Motor neuron (in vitro differentiated cells): ENCODE measurements around the gene NQO2. TPM values are rescaled to one million over a fixed set of nuclear protein-coding genes. Genes with fewer than 3 reads are reported as not detected.
"Not testable (repeated sequence)": the region's sequence is repeated elsewhere in the genome, so short reads cannot be mapped to it uniquely, and the experiment has no call there.

ENCODE experiments used
- ATAC-seq, 8 experiments: fragments of 200-7000 bp; cut with Tn5 transposase; replicated peaks in 6 of 8; 2 replicates each; pipeline ENCODE4 v1.8.0; 2021; ENCODE audit warnings: mild to moderate bottlenecking in 8 of 8, moderate library complexity in 8 of 8
- H3K27ac ChIP-seq, 2 donors: fragments of 250-450 bp; sonication (Bioruptor Pico); 2 replicates each; pipeline ENCODE4 v1.9.0; 2021; ENCODE audit warnings: antibody characterized with exemption in 2 of 2, mild to moderate bottlenecking in 2 of 2, moderate library complexity in 1 of 2
- H3K4me1 ChIP-seq, 2 donors: fragments of 250-450 bp; sonication (Bioruptor Pico); replicated peaks in 1 of 2; 2 replicates each; pipeline ENCODE4 v1.6.1; 2021; ENCODE audit warnings: antibody characterized with exemption in 2 of 2, mild to moderate bottlenecking in 2 of 2, moderate library complexity in 1 of 2
- H3K4me3 ChIP-seq, 5 donors: fragments of 250-450 bp; sonication (Bioruptor Pico); 2 replicates each; pipeline ENCODE4 v1.9.0; 2021; ENCODE audit warnings: antibody characterized with exemption in 5 of 5, mild to moderate bottlenecking in 5 of 5, moderate library complexity in 4 of 5
- WGBS, 10 experiments: fragments of 450-650 bp; shearing (Covaris generic); methylation state at CpG; one replicate each; pipeline ENCODE4 v1.0.0; 2022; 5-methylcytosine and 5-hydroxymethylcytosine counted together
- in situ Hi-C, 9 experiments: fragments of 400-800 bp; cut with MboI; loops; one replicate each; pipeline ENCODE4 v1.15.0; 2021; ENCODE audit warnings: low sequenced_read_pairs in 9 of 9, low pct_unique_long_range_greater_than_20kb in 2 of 9; ENCODE audit not compliant: unreplicated experiment in 9 of 9
- total RNA-seq, 8 experiments: library from RNA; unstranded; fragments of 300-600 nt; gene quantifications; 2 replicates each; pipeline versions ENCODE4 v1.2.3 to v1.2.4, GENCODE V29; 2022

NQO2 gene
- total RNA-seq, 8 experiments from 2014 or later: 13.8 to 35.4 (median 21.6) TPM

DNA sequence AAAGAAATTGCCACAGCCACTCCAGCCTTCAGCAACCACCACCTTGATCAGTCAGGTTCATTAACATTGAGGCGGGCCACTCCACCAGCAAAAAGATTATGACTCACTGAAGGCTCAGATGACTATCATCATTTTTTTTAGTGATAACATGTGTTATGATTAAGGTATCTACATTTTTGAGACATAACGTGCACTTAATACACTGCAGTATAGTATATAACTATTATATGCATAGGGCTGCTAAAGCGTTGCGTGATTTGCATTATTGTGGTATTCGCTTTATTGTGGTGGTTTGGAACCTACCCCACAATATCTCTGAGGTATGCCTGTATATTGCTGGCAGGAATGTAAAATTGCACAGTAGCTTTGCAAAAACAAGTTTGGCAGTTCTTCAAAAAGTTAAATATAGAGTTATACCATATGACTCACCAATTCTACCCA lies 61.8 kb downstream of the NQO2 start:
- Histone ChIP-seq H3K4me3 (no peak overlapping the region), H3K4me1 (peaks cover 0 to 3% of the 10 kb centered on the region in 2 donors), H3K27ac (no peak overlapping the region)
- peak in 3 of 8 experiments; percentile 9 to 39 (median 21) for ATAC-seq
- in situ Hi-C loops: no loop called here
- 0 to 100% (median 50%) methylated on average over 2 to 5 of the region's 5 CpGs; no CpG with 5 or more reads in 2 of the 10 experiments for WGBS, 10 experiments

DNA sequence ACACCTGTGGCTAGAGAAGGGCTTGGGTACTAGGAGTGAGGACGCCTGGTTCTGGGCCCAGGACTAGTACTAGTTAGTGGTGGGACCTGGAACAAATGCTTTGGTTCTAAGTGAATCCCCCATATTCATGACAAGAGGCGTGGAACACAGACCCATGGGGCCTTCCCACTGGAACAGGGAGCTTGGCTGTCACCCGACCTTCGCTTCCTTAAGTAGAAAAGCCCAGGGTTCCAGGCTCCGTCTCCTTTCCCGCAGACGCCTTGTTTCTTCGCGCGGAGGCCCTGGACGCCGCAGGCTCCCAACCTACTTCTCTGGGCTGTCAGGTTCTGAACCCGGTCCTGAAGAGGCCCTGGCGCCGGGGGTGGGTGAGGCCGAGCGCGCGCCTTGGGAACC lies 63.6 kb downstream of the NQO2 start:
- H3K4me1 ChIP-seq, ATAC-seq, in situ Hi-C loops: not testable (repeated sequence)
- Histone ChIP-seq H3K27ac (peak overlapping the region; percentile 75 to 83), H3K4me3 (peak overlapping the region; percentile 56 to 77 (median 61))
- no CpG with 5 or more reads among the region's 19 CpGs for WGBS, 10 experiments

DNA sequence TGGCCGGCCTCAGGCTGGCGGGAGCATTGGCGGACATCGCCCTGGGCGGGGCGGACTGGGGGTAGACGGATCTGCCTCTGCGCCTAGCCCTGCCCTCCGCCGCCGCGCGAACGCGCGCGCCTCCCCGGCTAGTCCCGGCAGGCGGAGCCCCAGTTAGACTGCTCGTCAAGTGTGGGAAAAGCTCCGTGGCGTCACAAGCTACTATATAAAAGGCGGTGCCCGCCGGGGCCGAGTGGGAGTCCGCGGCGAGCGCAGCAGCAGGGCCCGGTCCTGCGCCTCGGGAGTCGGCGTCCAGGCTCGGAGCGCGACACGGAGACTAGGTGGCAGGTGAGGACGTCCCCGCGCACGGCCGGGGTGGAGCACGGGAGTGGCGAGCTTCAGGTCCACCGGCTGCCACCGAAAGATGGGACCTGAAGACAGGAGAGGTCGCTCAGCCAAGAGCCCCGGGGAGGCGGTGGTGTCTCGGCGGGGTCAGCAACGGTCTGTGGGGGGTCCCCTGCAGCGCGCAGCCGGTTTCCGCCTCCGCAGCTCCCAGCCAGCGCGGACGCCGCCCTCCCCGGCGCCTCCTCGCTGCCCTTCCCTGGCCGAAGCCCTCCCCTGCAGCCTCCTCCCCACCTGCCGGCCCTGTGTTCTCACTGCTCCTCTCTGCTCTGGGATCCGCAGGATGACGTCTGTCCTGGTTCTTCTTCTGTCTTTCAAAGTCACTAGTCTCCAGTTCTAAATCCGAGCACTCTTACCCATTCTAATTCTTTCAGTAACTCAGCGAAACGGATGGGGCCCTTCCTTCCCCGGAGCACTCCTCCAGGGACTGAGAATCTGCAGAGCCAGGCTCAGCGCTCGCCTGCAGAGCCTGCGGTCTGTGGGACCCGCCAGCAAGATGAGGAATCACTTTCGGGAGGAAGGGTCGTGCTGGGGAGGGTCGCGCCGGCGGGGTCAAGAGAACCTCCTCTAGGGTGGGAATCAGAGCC lies 64.3 kb downstream of the NQO2 start:
- in situ Hi-C loops: no loop called here
- 0% methylated on average over 3 to 9 of the region's 85 CpGs; no CpG with 5 or more reads in 6 of the 10 experiments for WGBS, 10 experiments
- peak overlapping the region; percentile 75 to 83 for H3K27ac ChIP-seq
- H3K4me3 ChIP-seq: peak overlapping the region; percentile 56 to 77 (median 61)
- H3K4me1 ChIP-seq: peaks cover 3 to 8% of the 10 kb centered on the region in 2 donors
- ATAC-seq: peak; percentile 71 to 86 (median 80)

DNA sequence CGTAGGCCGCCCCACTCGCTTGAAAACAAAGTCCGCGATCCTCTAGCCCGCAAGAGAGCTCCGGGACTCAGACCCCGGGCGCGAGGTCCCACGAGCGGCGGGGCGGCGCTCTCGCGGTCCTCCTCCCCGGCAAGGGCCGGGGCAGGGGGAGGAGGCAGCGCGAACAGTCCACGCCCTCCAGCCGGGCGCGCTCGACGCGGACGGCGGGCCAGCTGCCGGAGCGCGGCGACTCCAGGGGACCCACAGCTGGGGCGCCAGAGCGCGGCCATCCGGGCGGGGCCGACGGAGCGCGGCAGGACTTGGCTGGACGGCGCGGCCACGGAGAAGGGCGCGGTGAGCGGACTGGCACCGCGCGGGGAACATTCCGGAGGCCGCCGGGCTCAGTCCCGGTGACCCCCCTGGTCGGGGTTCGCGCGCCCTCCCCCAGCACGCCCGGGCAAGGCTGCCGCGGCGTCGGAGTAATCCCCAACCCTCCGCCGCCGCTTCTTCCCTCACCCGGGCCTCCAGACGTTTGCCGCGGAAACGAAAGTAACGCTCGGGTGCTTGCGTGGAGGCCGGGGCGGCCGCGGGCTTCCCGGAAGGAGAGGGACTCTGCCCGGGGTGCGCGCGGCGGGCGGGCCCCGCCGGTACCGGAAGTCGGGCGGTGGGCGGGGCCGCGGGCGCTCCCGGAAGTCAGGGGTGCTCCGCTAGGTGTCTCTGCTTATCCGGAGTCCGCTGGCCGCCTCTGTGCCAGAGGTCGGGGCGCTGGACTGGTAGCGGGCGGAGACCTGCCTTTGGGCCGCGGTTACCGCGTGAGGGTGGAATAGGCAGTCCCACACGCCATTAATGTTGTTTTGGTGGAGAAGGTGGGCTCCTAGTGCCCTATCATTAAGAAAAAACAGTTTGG lies 68.9 kb downstream of the NQO2 start, which contains the start of gene RIPK1:
Gene RIPK1 (plus strand): TSS at position 166 of the 886 bp plus-strand sequence. CDS start 8,330 bp downstream, outside the sequence.
- Histone ChIP-seq H3K27ac (peak within 1 kb of the TSS; percentile 96 to 98), H3K4me3 (peak within 1 kb of the TSS; percentile 79 to 96 (median 93)), H3K4me1 (peaks cover 8 to 11% of the 10 kb centered on the region in 2 donors)
- WGBS, 10 experiments: 0% methylated on average over 2 to 12 of the region's 112 CpGs; no CpG with 5 or more reads in 6 of the 10 experiments
- peak; percentile 63 to 88 (median 82) for ATAC-seq
- in situ Hi-C loops: no loop called here

Other genes with a start within 250 kb of the NQO2 start
- gene MYLK4, start 249.0 kb upstream of the NQO2 start, total RNA-seq: 1 to 10 TPM in 2 of 8 experiments, under 1 TPM in 6; 0.18 to 1.4 (median 0.46) TPM
- gene WRNIP1, start 234.5 kb upstream of the NQO2 start, total RNA-seq: 10 to 100 TPM; 37.7 to 61.2 (median 42.9) TPM
- 10 to 100 TPM in 3 of 8 experiments, 1 to 10 TPM in 2, under 1 TPM in 3; 0.43 to 45.5 (median 1.8) TPM for gene SERPINB1, start 158.0 kb upstream of the NQO2 start, total RNA-seq
- 10 to 100 TPM in 2 of 8 experiments, 1 to 10 TPM in 6; 3.4 to 24.5 (median 9.3) TPM for gene SERPINB9, start 96.6 kb upstream of the NQO2 start, total RNA-seq
- gene SERPINB6, start 28.3 kb upstream of the NQO2 start, total RNA-seq: 100 to 1,000 TPM in 3 of 8 experiments, 10 to 100 TPM in 4, 1 to 10 TPM in 1; 9.6 to 519 (median 53.6) TPM
- gene RIPK1, start 68.6 kb downstream of the NQO2 start, total RNA-seq: 10 to 100 TPM in 4 of 8 experiments, 1 to 10 TPM in 4; 2.3 to 17.9 (median 11.8) TPM
- gene BPHL, start 118.8 kb downstream of the NQO2 start, total RNA-seq: 10 to 100 TPM; 11.4 to 45.8 (median 19.6) TPM
- 100 to 1,000 TPM in 6 of 8 experiments, 10 to 100 TPM in 2; 27.4 to 674 (median 520) TPM for gene TUBB2A, start 157.7 kb downstream of the NQO2 start, total RNA-seq
- gene TUBB2B, start 227.8 kb downstream of the NQO2 start, total RNA-seq: 1,000 to 10,000 TPM in 4 of 8 experiments, 100 to 1,000 TPM in 1, 10 to 100 TPM in 3; 12.0 to 1,628 (median 1,082) TPM